Fibroblast of upper back skin (primary cell): Measurements from ENCODE around the gene APAF1.

Source experiments
- DNase-seq: peaks from one replicate; pipeline ENCODE4 v3.0.0-alpha.2; 2013

The APAF1 gene

GRCh38 chr12:98725476-98726247 lies 80.6 kb downstream of the APAF1 start:
- peak; percentile 68 for DNase-seq

- DNase-seq: no peak
These were observed 82.1 kb downstream of the APAF1 start for GRCh38 chr12:98727196-98727595.

- no peak for DNase-seq
These were observed 85.3 kb downstream of the APAF1 start for GRCh38 chr12:98730412-98730811.

GRCh38 chr12:98733667-98734350 lies 88.7 kb downstream of the APAF1 start:
- no peak for DNase-seq

GRCh38 chr12:98735821-98736220 lies 90.7 kb downstream of the APAF1 start:
- DNase-seq: no peak

- DNase-seq: no peak
These were observed 91.5 kb downstream of the APAF1 start for GRCh38 chr12:98736352-98737321.

GRCh38 chr12:98737322-98737712 lies 92.2 kb downstream of the APAF1 start:
- DNase-seq: no peak

GRCh38 chr12:98738002-98738401 lies 92.9 kb downstream of the APAF1 start:
- no peak for DNase-seq

GRCh38 chr12:98738539-98738938 lies 93.4 kb downstream of the APAF1 start:
- DNase-seq: no peak

- DNase-seq: no peak
These were observed 95.7 kb downstream of the APAF1 start for GRCh38 chr12:98740751-98741150.

GRCh38 chr12:98741196-98741555 lies 96.1 kb downstream of the APAF1 start:
- DNase-seq: no peak

GRCh38 chr12:98741556-98742265 lies 96.6 kb downstream of the APAF1 start:
- DNase-seq: peak; percentile 19

GRCh38 chr12:98743362-98743953 lies 98.4 kb downstream of the APAF1 start:
- DNase-seq: no peak

- DNase-seq: no peak
These were observed 99.6 kb downstream of the APAF1 start for GRCh38 chr12:98744680-98745079.

GRCh38 chr12:98745578-98746391 lies 100.7 kb downstream of the APAF1 start:
- peak; percentile 17 for DNase-seq

- no peak for DNase-seq
These were observed 103.4 kb downstream of the APAF1 start for GRCh38 chr12:98748463-98748862.

GRCh38 chr12:98750511-98750910 lies 105.4 kb downstream of the APAF1 start:
- peak; percentile 83 for DNase-seq

GRCh38 chr12:98751580-98752115 lies 106.6 kb downstream of the APAF1 start:
- DNase-seq: no peak

GRCh38 chr12:98752726-98753125 lies 107.6 kb downstream of the APAF1 start:
- DNase-seq: peak; percentile 85

- peak; percentile 59 for DNase-seq
These were observed 109.0 kb downstream of the APAF1 start for GRCh38 chr12:98754095-98754494.

- DNase-seq: peak; percentile 77
These were observed 110.8 kb downstream of the APAF1 start for GRCh38 chr12:98755855-98756254.
